ENCODE results near the gene DUOXA1. TPM values are rescaled to one million over a fixed set of nuclear protein-coding genes. Genes with fewer than 3 reads are reported as not detected.
A peak's percentile ranks its signal among the peaks of the same experiment; 100 is the strongest.

The DUOXA1 gene
- total RNA-seq, 2 donors from 2014 or later = 0.88 to 1.3 TPM

GRCh38 chr15:45166834-45167630 lies 37.4 kb upstream of the DUOXA1 start:
- peak overlapping the region; percentile 97 for H3K27ac ChIP-seq
- DNase-seq = peak; percentile 86
- H3K9ac ChIP-seq (ENCODE audit: low read depth in 2 of 2, low read length in 2 of 2) = peak overlapping the region; percentile 86 to 93
- no peaks in the 10 kb centered on the region for H3K4me1 ChIP-seq
- no peaks in the 10 kb centered on the region for H3K9me3 ChIP-seq
- TF ChIP-seq, protein P1, sequence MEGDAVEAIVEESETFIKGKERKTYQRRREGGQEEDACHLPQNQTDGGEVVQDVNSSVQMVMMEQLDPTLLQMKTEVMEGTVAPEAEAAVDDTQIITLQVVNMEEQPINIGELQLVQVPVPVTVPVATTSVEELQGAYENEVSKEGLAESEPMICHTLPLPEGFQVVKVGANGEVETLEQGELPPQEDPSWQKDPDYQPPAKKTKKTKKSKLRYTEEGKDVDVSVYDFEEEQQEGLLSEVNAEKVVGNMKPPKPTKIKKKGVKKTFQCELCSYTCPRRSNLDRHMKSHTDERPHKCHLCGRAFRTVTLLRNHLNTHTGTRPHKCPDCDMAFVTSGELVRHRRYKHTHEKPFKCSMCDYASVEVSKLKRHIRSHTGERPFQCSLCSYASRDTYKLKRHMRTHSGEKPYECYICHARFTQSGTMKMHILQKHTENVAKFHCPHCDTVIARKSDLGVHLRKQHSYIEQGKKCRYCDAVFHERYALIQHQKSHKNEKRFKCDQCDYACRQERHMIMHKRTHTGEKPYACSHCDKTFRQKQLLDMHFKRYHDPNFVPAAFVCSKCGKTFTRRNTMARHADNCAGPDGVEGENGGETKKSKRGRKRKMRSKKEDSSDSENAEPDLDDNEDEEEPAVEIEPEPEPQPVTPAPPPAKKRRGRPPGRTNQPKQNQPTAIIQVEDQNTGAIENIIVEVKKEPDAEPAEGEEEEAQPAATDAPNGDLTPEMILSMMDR (IDR thresholded peaks at IDR 0.05) = peak; percentile 57
- no peaks in the 10 kb centered on the region for H3K36me3 ChIP-seq
- peak overlapping the region; percentile 65 for H3K4me3 ChIP-seq
- intact Hi-C loops (cut with DNase I) = loop anchor here (5.0 to 10.0 kb wide), 2 partner anchors 35 to 228 kb away; no protein-coding TSS in a partner anchor
- no peaks in the 10 kb centered on the region for H3K27me3 ChIP-seq

GRCh38 chr15:45165536-45165935 lies 35.9 kb upstream of the DUOXA1 start:
- Histone ChIP-seq H3K4me3 (no peak overlapping the region), H3K36me3 (no peaks in the 10 kb centered on the region), H3K9me3 (no peaks in the 10 kb centered on the region), H3K27me3 (no peaks in the 10 kb centered on the region), H3K27ac (no peak overlapping the region), H3K9ac (ENCODE audit: low read depth in 2 of 2, low read length in 2 of 2) (peak overlapping the region in 1 of 2 donors; percentile 2), H3K4me1 (no peaks in the 10 kb centered on the region)
- no peak for DNase-seq
- TF ChIP-seq, protein P1 (IDR thresholded peaks at IDR 0.05) = no peak
- intact Hi-C loops (cut with DNase I) = loop anchor here (5.0 to 10.0 kb wide), 2 partner anchors 37 to 229 kb away; no protein-coding TSS in a partner anchor

- H3K9ac ChIP-seq (ENCODE audit: low read depth in 2 of 2, low read length in 2 of 2) = no peak overlapping the region
- no peak for DNase-seq
- H3K4me3 ChIP-seq = no peak overlapping the region
- TF ChIP-seq, protein P1 (IDR thresholded peaks at IDR 0.05) = no peak
- no peaks in the 10 kb centered on the region for H3K9me3 ChIP-seq
- no peaks in the 10 kb centered on the region for H3K4me1 ChIP-seq
- H3K27me3 ChIP-seq = no peaks in the 10 kb centered on the region
- no peaks in the 10 kb centered on the region for H3K36me3 ChIP-seq
- intact Hi-C loops (cut with DNase I) = loop anchor here (5.0 to 10.0 kb wide), 2 partner anchors 37 to 230 kb away; no protein-coding TSS in a partner anchor
- no peak overlapping the region for H3K27ac ChIP-seq
These were observed 35.2 kb upstream of the DUOXA1 start for GRCh38 chr15:45164914-45165313.

GRCh38 chr15:45163508-45163856 lies 33.8 kb upstream of the DUOXA1 start:
- no peak for DNase-seq
- Histone ChIP-seq H3K4me3 (no peak overlapping the region), H3K4me1 (no peaks in the 10 kb centered on the region), H3K36me3 (no peaks in the 10 kb centered on the region), H3K27ac (no peak overlapping the region), H3K9me3 (no peaks in the 10 kb centered on the region), H3K27me3 (no peaks in the 10 kb centered on the region), H3K9ac (ENCODE audit: low read depth in 2 of 2, low read length in 2 of 2) (no peak overlapping the region)
- TF ChIP-seq, protein P1 (IDR thresholded peaks at IDR 0.05) = no peak
- intact Hi-C loops (cut with DNase I) = loop anchor here (10.0 kb wide), 1 partner anchor 231 kb away; no protein-coding TSS in a partner anchor

GRCh38 chr15:45162771-45163507 lies 33.3 kb upstream of the DUOXA1 start:
- intact Hi-C loops (cut with DNase I) = loop anchor here (10.0 kb wide), 1 partner anchor 232 kb away; no protein-coding TSS in a partner anchor
- H3K9me3 ChIP-seq = no peaks in the 10 kb centered on the region
- H3K36me3 ChIP-seq = no peaks in the 10 kb centered on the region
- no peak overlapping the region for H3K27ac ChIP-seq
- TF ChIP-seq, protein P1 (IDR thresholded peaks at IDR 0.05) = peak; percentile 80
- H3K4me1 ChIP-seq = no peaks in the 10 kb centered on the region
- no peaks in the 10 kb centered on the region for H3K27me3 ChIP-seq
- peak; percentile 83 for DNase-seq
- H3K4me3 ChIP-seq = no peak overlapping the region
- no peak overlapping the region for H3K9ac ChIP-seq (ENCODE audit: low read depth in 2 of 2, low read length in 2 of 2)

Data from colonic mucosa (tissue), 4 donors.